Midbrain (tissue), 1 donor: ENCODE results near the gene RNF112.

Experiments
- DNase-seq: peaks from one replicate; lab custom pipeline; 2025; lab: John Stamatoyannopoulos, UW

The RNF112 gene

GRCh38 chr17:19375732-19376131, 35.3 kb upstream of the RNF112 start:
- no peak for DNase-seq

- DNase-seq: no peak
Observed at GRCh38 chr17:19376811-19377210, 34.2 kb upstream of the RNF112 start.

- peak; percentile 99 for DNase-seq
Observed at GRCh38 chr17:19377602-19378415, 33.2 kb upstream of the RNF112 start.

GRCh38 chr17:19378416-19379360, 32.3 kb upstream of the RNF112 start, which contains the start of gene MAPK7:
MAPK7 (plus strand) TSS chr17:19378498; CDS start chr17:19378901, 403 bp downstream.
- DNase-seq: no peak

- no peak for DNase-seq
Observed at GRCh38 chr17:19379361-19380065, 31.5 kb upstream of the RNF112 start.

GRCh38 chr17:19380481-19381301, 30.3 kb upstream of the RNF112 start:
- no peak for DNase-seq

GRCh38 chr17:19381361-19381740, 29.7 kb upstream of the RNF112 start:
- DNase-seq: no peak

- no peak for DNase-seq
Observed at GRCh38 chr17:19381741-19382444, 29.1 kb upstream of the RNF112 start.

GRCh38 chr17:19382531-19383444, 28.2 kb upstream of the RNF112 start:
- no peak for DNase-seq

GRCh38 chr17:19383681-19384470, 27.2 kb upstream of the RNF112 start:
- no peak for DNase-seq

- peak; percentile 83 for DNase-seq
Observed at GRCh38 chr17:19384723-19385391, 26.2 kb upstream of the RNF112 start.

- DNase-seq: no peak
Observed at GRCh38 chr17:19385521-19385983, 25.5 kb upstream of the RNF112 start.

- DNase-seq: no peak
Observed at GRCh38 chr17:19386051-19386929, 24.7 kb upstream of the RNF112 start.

- DNase-seq: peak; percentile 40
Observed at GRCh38 chr17:19386974-19387920, 23.8 kb upstream of the RNF112 start, which contains the start of gene MFAP4. MFAP4 (minus strand) TSS chr17:19387190; CDS start chr17:19387155, 35 bp downstream.

- DNase-seq: no peak
Observed at GRCh38 chr17:19387921-19388521, 23.0 kb upstream of the RNF112 start.
